Activated T-cell treated with anti-CD3 and anti-CD28 coated beads for 1 hour (primary cell): ENCODE results near the gene PRRT3.
"Not testable (repeated sequence)": the region's sequence is repeated elsewhere in the genome, so short reads cannot be mapped to it uniquely, and the experiment has no call there.

Experiments used
- DNase-seq: peaks from one replicate; pipeline ENCODE4 v3.0.0-alpha.2; 2020; ENCODE audit warnings: low read depth

PRRT3 gene

GRCh38 chr3:9917820-9918219 lies 34.4 kb downstream of the PRRT3 start:
- DNase-seq: no peak

- no peak for DNase-seq
Measured at GRCh38 chr3:9916734-9917680, 35.2 kb downstream of the PRRT3 start, which contains the start of gene IL17RC. IL17RC (plus strand) TSS chr3:9917098; CDS start chr3:9917316, 218 bp downstream.

DNA sequence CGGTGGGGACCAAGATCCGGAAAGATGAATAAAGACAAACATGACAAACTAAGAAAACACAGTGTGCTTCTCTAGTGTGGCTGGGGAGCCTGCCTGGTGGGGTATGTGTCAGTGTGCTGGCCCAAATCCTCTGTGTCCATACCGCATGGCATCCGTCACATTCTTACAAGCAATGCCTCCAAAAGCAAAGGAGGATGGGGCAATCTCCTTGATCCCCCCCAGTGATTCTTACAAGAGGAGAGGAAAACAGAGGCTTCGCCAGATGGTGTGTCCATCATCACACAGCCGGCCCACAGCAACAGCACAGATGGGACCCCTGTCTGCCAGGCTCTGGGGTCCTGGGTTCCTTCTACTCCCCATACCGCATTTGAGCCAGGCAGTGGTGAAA lies 35.9 kb downstream of the PRRT3 start:
- no peak for DNase-seq

DNA sequence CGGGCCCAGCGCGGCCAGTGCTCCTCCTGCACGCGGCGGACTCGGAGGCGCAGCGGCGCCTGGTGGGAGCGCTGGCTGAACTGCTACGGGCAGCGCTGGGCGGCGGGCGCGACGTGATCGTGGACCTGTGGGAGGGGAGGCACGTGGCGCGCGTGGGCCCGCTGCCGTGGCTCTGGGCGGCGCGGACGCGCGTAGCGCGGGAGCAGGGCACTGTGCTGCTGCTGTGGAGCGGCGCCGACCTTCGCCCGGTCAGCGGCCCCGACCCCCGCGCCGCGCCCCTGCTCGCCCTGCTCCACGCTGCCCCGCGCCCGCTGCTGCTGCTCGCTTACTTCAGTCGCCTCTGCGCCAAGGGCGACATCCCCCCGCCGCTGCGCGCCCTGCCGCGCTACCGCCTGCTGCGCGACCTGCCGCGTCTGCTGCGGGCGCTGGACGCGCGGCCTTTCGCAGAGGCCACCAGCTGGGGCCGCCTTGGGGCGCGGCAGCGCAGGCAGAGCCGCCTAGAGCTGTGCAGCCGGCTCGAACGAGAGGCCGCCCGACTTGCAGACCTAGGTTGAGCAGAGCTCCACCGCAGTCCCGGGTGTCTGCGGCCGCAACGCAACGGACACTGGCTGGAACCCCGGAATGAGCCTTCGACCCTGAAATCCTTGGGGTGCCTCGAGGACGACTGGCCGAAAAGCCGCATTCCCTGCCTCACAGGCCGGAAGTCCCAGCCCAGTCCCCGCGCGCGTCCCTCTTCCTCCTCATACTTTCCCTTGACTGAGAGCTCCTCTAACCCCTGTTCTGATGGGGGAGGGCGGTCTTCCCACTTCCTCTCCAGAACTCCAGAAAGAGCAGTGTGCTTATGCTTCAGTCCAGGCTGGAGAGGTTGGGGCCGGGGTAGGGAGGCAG lies 36.7 kb downstream of the PRRT3 start:
- DNase-seq: no peak

DNA sequence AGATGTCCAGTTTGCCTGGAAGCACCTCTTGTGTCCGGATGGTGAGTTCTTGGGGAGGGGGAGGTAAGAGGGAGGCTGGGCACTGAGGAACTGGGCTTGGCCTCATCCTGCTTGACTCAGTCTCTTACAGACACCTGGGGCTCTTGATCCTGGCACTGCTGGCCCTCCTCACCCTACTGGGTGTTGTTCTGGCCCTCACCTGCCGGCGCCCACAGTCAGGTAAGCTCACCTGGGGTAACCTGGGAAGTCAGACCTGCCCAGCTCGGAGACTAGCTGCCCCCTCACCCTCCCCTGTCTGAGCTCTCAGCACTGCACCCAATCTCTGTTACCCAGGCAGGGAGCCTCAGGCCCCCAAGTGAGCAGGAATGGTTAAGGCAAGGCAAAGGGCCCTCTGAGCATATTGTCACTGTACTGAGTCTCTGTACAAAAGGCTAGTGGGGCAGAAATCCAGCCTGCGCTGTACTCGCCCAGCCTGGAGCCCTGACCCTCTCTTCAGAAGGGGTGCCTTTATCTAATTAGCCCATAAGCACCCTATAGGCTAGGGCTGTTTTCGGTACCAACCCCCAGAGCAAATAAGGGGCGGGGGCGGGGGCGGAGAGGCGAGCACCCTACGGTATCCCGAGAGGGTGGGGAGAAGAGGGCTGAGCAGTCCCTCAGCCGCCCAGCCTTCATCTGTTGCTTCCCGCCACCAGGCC lies 37.5 kb downstream of the PRRT3 start:
- no peak for DNase-seq

DNA sequence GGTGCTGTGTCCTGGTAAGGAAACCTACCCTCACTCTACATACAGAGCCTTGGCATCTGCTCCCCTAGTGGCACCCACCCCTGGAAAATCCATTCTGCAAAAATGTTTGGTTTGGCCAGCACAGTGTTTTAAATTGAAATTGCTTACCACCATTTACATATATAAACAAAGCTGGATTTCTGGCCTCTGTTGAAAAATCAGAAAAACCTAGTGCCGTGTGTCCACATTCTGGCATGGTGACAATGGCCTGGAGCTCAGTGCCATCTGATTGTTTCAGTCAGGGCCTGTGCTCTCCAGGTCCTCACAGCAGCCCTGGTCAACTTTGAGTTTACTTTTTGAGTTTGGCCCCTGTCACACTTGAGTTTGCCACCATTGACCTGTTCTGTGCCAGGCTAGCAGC lies 38.2 kb downstream of the PRRT3 start:
- DNase-seq: no peak

DNA sequence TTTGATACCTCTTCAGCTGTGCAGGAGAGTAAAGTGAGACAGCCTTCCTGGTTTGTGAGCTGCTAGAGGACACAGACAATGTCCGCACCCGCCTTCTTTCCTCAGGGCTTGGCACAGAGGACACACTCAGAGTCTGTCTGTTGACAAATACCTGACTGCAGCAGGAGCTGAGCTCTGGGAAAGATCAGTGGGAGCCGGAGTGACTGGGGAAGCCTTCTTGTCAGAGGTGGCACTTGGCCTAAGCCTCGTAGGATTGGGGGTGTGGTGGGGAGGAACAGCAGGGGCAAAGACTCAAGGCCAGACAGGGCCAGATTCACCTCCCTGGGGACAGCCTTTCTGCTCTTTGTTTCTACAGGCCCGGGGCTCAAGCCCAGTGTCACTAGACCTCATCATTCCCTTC lies 38.6 kb downstream of the PRRT3 start:
- DNase-seq: no peak

DNA sequence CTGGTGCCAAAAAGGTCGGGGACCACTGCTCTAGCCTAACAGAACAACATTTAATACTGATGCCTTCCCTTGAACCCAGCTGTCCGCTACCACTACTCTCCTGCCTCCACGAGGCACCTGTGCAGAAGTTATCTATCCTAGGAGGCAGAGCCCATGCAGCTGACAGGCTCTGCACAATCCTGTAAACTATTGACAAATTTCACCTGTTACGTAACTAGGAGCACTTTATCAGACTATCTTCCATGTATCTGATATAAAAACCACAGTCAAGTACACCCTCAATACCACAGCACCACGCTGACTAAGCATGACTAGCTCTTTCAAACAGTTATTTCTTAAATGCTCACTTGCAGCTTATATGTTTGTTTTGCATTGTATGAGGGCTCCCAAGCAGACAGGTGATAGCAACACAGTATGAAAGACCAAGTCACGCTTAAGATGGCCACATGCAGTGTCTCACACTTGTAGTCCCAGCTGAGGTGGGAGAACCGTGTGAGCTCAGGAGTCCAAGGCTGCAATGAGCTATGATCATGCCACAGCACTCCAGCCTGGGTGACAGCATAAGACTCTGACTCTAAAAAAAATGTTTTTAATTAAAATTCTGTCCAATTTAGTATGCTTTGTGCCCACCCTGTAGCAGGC lies 39.8 kb downstream of the PRRT3 start:
- no peak for DNase-seq

GRCh38 chr3:9911863-9912262 lies 40.3 kb downstream of the PRRT3 start:
- no peak for DNase-seq

DNA sequence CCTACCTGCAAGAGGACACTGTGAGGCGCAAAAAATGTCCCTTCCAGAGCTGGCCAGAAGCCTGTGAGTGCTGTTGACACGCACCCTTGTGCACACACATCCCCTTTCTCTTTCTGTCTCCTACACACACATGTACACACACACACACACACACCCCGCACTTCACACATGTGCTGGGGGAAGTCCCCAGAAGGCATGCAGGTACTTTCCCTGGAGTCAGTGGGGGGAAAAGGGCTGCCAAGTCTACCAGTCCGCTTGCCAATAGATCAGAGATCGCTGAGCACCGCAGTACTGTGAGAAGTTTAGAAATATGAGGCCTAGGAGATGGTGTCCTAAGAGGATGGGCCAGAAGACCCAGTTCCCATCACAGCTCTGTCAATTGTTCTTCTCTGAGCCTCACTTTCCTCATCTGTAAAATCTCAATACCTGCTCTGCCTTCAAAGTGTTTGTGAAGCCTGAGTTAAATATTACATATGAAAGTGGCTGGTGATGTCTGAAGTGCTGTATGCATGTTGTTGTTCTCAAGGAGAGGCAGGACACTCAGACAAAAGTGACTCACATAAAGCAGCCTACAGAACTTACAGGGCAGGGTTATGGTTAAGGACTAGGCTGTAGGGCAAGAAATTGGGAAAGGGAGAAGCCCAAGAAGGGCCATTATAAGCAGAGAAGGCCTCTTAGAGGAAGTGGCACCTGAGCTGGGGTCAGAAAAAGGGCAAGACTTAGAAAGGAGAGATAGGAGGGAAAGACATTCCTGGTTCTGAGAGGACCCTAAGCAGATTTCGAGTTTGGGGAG lies 42.8 kb downstream of the PRRT3 start:
- no peak for DNase-seq

- DNase-seq: no peak
Measured at GRCh38 chr3:9908286-9908685, 43.9 kb downstream of the PRRT3 start.

DNA sequence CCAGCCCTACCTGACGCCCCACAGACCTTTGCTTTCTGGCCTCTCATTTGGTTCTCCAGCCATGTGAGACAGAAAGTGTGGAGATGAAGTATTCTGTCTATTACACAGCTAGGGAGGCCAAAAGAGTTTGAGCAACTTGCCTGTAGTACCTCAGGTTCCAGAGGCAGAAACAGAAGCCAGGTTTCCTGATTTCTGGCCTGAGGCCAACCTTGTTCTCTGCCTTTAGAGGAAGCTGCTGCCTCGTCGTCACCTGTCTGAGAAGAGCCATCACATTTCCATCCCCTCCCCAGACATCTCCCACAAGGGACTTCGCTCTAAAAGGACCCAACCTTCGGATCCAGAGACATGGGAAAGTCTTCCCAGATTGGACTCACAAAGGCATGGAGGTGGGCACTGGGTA lies 45.7 kb downstream of the PRRT3 start:
- DNase-seq: no peak

DNA sequence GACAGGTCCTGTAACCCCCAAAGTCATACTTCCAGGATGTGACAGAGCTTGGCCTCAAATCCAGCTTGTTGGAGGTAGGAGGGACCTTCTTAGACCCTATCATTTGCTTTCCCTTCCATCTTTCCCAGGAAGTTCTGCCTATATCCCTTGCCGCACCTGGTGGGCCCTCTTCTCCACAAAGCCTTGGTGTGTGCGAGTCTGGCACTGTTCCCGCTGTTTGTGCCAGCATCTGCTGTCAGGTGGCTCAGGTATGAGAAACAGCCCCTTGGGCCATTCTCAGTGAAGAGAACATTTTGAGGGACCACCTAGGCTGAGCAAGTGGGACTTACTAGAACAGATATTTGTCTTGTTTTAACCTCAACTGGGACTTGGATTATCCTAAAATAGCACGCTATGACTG lies 48.3 kb downstream of the PRRT3 start:
- DNase-seq: no peak

GRCh38 chr3:9903238-9903624 lies 49.0 kb downstream of the PRRT3 start:
- no peak for DNase-seq

DNA sequence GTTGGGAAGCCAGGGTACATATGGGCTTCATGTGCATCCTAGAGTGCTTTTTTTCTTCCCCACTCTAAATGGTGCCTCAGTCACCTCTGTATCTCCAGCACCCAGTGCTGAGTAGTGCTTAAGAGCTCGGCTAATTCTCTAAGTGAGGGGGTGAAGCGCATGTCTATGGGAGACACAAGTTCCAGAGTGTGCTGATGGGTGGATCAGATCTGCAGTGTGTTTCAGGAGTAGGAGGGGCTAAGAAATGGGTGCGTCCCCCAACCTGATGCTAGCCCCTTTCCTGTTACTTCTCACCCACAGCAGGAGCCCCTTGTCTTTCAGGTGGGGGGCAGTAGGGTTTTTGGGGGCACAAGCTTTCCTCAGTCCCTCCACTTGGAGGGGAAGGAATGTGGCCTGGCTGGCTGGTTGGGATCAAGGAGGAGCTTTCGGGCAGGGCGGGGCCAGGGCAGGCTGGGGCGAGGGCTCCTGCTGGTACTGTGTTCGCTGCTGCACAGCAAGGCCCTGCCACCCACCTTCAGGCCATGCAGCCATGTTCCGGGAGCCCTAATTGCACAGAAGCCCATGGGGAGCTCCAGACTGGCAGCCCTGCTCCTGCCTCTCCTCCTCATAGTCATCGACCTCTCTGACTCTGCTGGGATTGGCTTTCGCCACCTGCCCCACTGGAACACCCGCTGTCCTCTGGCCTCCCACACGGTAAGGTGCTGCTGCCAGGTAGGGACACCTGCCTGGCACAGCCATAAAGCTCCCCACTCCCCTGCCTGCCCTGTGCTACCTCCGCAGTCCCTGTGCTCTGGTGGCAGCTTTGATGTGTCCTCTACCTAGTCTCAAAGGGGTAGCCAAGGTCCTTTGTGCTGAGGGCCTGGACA lies 49.6 kb downstream of the PRRT3 start, which contains the start of gene IL17RE:
IL17RE (plus strand) TSS at position 477 of the 866 bp plus-strand sequence; CDS start at position 562, 85 bp downstream.
- no peak for DNase-seq

- no peak for DNase-seq
Measured at GRCh38 chr3:9901967-9902366, 50.2 kb downstream of the PRRT3 start.

- not testable (repeated sequence) for DNase-seq
Measured at GRCh38 chr3:9900965-9901415, 51.2 kb downstream of the PRRT3 start.

- DNase-seq: no peak
Measured at GRCh38 chr3:9899289-9899791, 52.9 kb downstream of the PRRT3 start.

- no peak for DNase-seq
Measured at GRCh38 chr3:9898467-9899241, 53.6 kb downstream of the PRRT3 start.
